ENCODE data around the gene SH3RF3. TPM values are rescaled to one million over a fixed set of nuclear protein-coding genes. Genes with fewer than 3 reads are reported as not detected.

The SH3RF3 gene
- total RNA-seq, 1 experiment from 2014 or later, result 0.87 TPM

- DNase-seq (ENCODE audit: low spot score), result no peak
Observed at GRCh38 chr2:109304731-109305470, 175.9 kb downstream of the SH3RF3 start.

- DNase-seq (ENCODE audit: low spot score), result no peak
Observed at GRCh38 chr2:109305490-109306167, 176.6 kb downstream of the SH3RF3 start.

- DNase-seq (ENCODE audit: low spot score), result no peak
Observed at GRCh38 chr2:109306190-109306589, 177.2 kb downstream of the SH3RF3 start.

- DNase-seq (ENCODE audit: low spot score), result no peak
Observed at GRCh38 chr2:109311771-109312170, 182.8 kb downstream of the SH3RF3 start.

GRCh38 chr2:109312902-109313301 lies 183.9 kb downstream of the SH3RF3 start:
- DNase-seq (ENCODE audit: low spot score), result no peak

GRCh38 chr2:109313343-109313742 lies 184.3 kb downstream of the SH3RF3 start:
- DNase-seq (ENCODE audit: low spot score), result no peak

- no peak for DNase-seq (ENCODE audit: low spot score)
Observed at GRCh38 chr2:109316091-109316490, 187.1 kb downstream of the SH3RF3 start.

GRCh38 chr2:109317471-109318095 lies 188.6 kb downstream of the SH3RF3 start:
- no peak for DNase-seq (ENCODE audit: low spot score)

GRCh38 chr2:109318150-109318948 lies 189.3 kb downstream of the SH3RF3 start:
- peak; percentile 76 for DNase-seq (ENCODE audit: low spot score)

- DNase-seq (ENCODE audit: low spot score), result no peak
Observed at GRCh38 chr2:109318949-109319342, 189.9 kb downstream of the SH3RF3 start.

GRCh38 chr2:109320195-109320922 lies 191.4 kb downstream of the SH3RF3 start:
- no peak for DNase-seq (ENCODE audit: low spot score)

- DNase-seq (ENCODE audit: low spot score), result peak; percentile 39
Observed at GRCh38 chr2:109321570-109321969, 192.6 kb downstream of the SH3RF3 start.

GRCh38 chr2:109322111-109322510 lies 193.1 kb downstream of the SH3RF3 start:
- DNase-seq (ENCODE audit: low spot score), result peak; percentile 89

- no peak for DNase-seq (ENCODE audit: low spot score)
Observed at GRCh38 chr2:109322641-109323040, 193.6 kb downstream of the SH3RF3 start.

GRCh38 chr2:109324861-109325260 lies 195.9 kb downstream of the SH3RF3 start:
- peak; percentile 84 for DNase-seq (ENCODE audit: low spot score)

GRCh38 chr2:109325570-109325969 lies 196.6 kb downstream of the SH3RF3 start:
- DNase-seq (ENCODE audit: low spot score), result no peak

GRCh38 chr2:109326306-109326705 lies 197.3 kb downstream of the SH3RF3 start:
- DNase-seq (ENCODE audit: low spot score), result no peak

GRCh38 chr2:109330056-109330455 lies 201.1 kb downstream of the SH3RF3 start:
- no peak for DNase-seq (ENCODE audit: low spot score)

GRCh38 chr2:109331081-109331480 lies 202.1 kb downstream of the SH3RF3 start:
- DNase-seq (ENCODE audit: low spot score), result no peak

- peak; percentile 78 for DNase-seq (ENCODE audit: low spot score)
Observed at GRCh38 chr2:109331896-109332848, 203.2 kb downstream of the SH3RF3 start.
